T-helper 22 cell (primary cell): ENCODE results near the gene CDH6.

ENCODE experiments used
- DNase-seq: peaks from one replicate; pipeline ENCODE4 v3.0.0-alpha.2; 2020; ENCODE audit warnings: low read depth

CDH6 gene

GRCh38 chr5:31197183-31197582 lies 3.7 kb downstream of the CDH6 start:
- DNase-seq: no peak

GRCh38 chr5:31204958-31205357 lies 11.5 kb downstream of the CDH6 start:
- DNase-seq: no peak

- no peak for DNase-seq
Measured at GRCh38 chr5:31208043-31208442, 14.6 kb downstream of the CDH6 start.

GRCh38 chr5:31209334-31209733 lies 15.8 kb downstream of the CDH6 start:
- no peak for DNase-seq

- DNase-seq: no peak
Measured at GRCh38 chr5:31211098-31211497, 17.6 kb downstream of the CDH6 start.

GRCh38 chr5:31213257-31213656 lies 19.8 kb downstream of the CDH6 start:
- no peak for DNase-seq

- no peak for DNase-seq
Measured at GRCh38 chr5:31213705-31214121, 20.2 kb downstream of the CDH6 start.

- DNase-seq: no peak
Measured at GRCh38 chr5:31214229-31214628, 20.7 kb downstream of the CDH6 start.

GRCh38 chr5:31215236-31215635 lies 21.8 kb downstream of the CDH6 start:
- no peak for DNase-seq

- DNase-seq: no peak
Measured at GRCh38 chr5:31217446-31217845, 24.0 kb downstream of the CDH6 start.

GRCh38 chr5:31218978-31219377 lies 25.5 kb downstream of the CDH6 start:
- DNase-seq: no peak

- DNase-seq: no peak
Measured at GRCh38 chr5:31221001-31221400, 27.5 kb downstream of the CDH6 start.

GRCh38 chr5:31225118-31225517 lies 31.6 kb downstream of the CDH6 start:
- DNase-seq: no peak

- no peak for DNase-seq
Measured at GRCh38 chr5:31225613-31226012, 32.1 kb downstream of the CDH6 start.

- no peak for DNase-seq
Measured at GRCh38 chr5:31226651-31227050, 33.2 kb downstream of the CDH6 start.

- no peak for DNase-seq
Measured at GRCh38 chr5:31229266-31229665, 35.8 kb downstream of the CDH6 start.

- DNase-seq: no peak
Measured at GRCh38 chr5:31231177-31231838, 37.8 kb downstream of the CDH6 start.

GRCh38 chr5:31232273-31232888 lies 38.9 kb downstream of the CDH6 start:
- DNase-seq: no peak

- no peak for DNase-seq
Measured at GRCh38 chr5:31235381-31235780, 41.9 kb downstream of the CDH6 start.

- no peak for DNase-seq
Measured at GRCh38 chr5:31236339-31236738, 42.9 kb downstream of the CDH6 start.

- DNase-seq: no peak
Measured at GRCh38 chr5:31237174-31237573, 43.7 kb downstream of the CDH6 start.

- no peak for DNase-seq
Measured at GRCh38 chr5:31238497-31238896, 45.0 kb downstream of the CDH6 start.

- DNase-seq: no peak
Measured at GRCh38 chr5:31244921-31245320, 51.4 kb downstream of the CDH6 start.

- DNase-seq: no peak
Measured at GRCh38 chr5:31247381-31247780, 53.9 kb downstream of the CDH6 start.
